HG02884 (cell line): ENCODE results near the gene CEP85L.
A peak's percentile ranks its signal among the peaks of the same experiment; 100 is the strongest.

ENCODE experiments used
- ATAC-seq: cut with Tn5 transposase; IDR thresholded peaks from one replicate; pipeline ENCODE4 v1.9.1; 2021; ENCODE audit warnings: mild to moderate bottlenecking, moderate library complexity; ENCODE audit not compliant: unreplicated experiment

CEP85L gene

GRCh38 chr6:118504611-118505010, 146.8 kb downstream of the CEP85L start:
- no peak for ATAC-seq

GRCh38 chr6:118502169-118502568, 149.2 kb downstream of the CEP85L start:
- no peak for ATAC-seq

DNA sequence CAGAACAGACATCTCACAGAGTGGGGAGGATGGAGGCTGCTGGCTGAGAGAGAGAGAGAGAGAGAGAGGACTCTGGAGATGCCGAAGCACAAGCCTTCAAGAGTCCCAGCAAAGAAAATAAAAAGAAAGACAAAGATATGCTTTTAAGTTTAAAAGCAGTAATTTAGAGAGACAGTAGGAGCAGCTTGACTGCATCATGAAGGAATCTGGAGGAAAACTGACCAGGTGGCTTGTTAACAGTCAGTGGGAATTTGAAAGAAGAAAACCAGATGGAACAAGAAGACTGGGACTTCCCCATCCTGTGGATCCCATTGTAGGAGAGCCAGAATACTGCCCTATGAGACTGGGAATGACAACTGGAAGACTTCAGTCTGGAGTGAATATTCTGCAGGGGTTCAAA, 149.6 kb downstream of the CEP85L start:
- ATAC-seq = no peak

GRCh38 chr6:118501099-118501498, 150.3 kb downstream of the CEP85L start:
- no peak for ATAC-seq

GRCh38 chr6:118500130-118501015, 151.0 kb downstream of the CEP85L start:
- no peak for ATAC-seq

- ATAC-seq = no peak
These were observed 155.7 kb downstream of the CEP85L start for GRCh38 chr6:118495485-118496280.

GRCh38 chr6:118494091-118494490, 157.3 kb downstream of the CEP85L start:
- no peak for ATAC-seq

- ATAC-seq = no peak
These were observed 161.4 kb downstream of the CEP85L start for GRCh38 chr6:118489990-118490389.

DNA sequence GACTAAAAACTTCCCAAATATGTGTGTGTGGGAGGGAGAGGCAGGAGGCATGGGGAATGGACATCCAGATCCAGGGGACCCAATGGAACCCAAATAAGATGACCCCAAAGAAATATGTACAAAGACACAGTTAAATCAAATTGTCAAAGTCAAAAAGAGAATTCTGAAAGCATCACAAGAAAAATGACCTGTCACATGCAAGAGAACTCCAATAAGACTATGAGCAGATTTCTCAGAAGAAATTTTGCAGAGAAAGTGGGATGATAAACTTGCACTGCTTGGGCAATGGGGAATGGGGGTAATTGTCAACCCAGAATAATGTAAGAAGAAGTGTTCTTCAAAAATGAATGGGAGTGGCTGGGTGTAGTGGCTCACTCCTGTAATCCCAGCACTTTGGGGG, 162.8 kb downstream of the CEP85L start:
- ATAC-seq = no peak

GRCh38 chr6:118485601-118486550, 165.5 kb downstream of the CEP85L start:
- peak; percentile 96 for ATAC-seq

GRCh38 chr6:118476551-118476950, 174.8 kb downstream of the CEP85L start:
- no peak for ATAC-seq

GRCh38 chr6:118473266-118473665, 178.1 kb downstream of the CEP85L start:
- no peak for ATAC-seq

GRCh38 chr6:118469468-118469867, 181.9 kb downstream of the CEP85L start:
- no peak for ATAC-seq

GRCh38 chr6:118468682-118469465, 182.5 kb downstream of the CEP85L start:
- no peak for ATAC-seq

DNA sequence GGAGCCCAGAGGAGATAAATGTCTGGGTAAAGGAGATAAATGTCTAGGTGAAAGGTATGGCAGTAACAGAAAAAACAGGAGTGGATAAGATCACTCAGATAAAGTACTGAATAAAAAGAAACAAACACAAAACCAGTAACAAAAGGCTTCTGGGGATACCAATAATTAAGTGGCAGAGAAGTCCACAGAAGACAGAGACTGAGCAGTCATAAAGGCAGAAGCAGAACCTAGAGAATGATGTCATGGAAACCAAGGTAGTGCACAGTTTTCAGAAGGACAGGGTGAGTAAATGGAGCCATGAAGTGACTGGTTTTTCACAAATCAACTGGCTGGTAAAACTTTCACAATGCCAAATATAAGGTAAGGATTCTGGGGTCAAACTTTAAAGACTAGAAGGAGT, 184.2 kb downstream of the CEP85L start:
- peak; percentile 86 for ATAC-seq

DNA sequence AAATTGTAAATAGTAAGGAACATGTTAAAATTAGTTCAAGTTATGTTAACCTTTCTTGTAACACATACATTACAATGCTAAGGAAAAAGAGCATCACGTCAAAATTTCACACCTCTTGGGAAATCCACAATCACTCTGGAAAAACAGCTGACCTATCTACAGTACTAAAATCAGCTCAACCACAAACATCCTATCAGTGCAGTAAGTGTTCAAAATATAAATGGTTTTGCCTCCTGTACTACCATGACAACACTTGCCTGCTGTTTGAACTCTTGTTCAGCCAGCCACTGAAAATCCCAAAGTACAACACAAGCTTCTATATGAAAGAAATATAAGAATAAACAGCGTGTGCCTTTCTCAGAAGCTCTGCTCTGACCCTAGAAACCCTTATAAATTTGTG, 186.8 kb downstream of the CEP85L start:
- no peak for ATAC-seq

DNA sequence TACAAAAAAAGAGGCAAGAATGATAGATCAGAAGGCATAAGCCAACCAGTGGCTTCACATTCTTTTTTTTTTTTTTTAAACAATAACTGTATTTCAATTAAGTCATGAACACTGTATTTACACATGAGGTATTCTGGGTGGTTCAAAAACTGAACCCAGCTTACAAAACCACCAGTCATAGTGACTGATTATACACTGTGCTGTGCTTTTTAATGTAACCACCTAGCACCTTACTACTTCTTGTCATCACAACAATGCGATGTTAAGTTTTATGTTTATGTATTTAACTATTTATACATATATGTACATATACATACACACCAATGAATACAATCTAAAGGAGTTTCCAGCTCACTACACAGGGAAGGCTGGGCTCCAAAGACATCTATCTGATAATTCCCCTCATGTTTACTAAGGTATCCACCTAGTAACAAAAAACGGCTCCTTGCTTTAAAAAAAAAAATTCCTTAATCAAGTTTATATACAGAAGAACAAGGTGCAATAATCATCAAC, 190.4 kb downstream of the CEP85L start:
- ATAC-seq = no peak

DNA sequence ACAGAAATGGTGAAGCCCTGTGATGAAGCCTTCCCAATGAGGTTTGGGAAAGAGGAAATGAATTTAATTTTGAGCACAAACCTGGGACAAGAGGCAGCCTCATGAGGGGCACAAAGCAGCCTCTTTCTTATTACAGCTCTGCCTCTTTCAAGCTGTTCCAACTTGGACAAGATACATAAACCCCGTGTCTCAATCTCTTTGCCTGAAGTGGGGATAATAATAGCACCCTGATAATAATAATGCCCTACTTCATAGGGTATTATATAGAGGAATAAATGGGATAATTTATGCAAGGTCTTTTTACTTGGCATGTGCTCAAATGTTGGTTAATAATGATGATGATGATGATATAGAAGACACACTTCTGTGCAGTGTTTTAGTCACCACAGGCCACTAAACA, 194.4 kb downstream of the CEP85L start:
- no peak for ATAC-seq

DNA sequence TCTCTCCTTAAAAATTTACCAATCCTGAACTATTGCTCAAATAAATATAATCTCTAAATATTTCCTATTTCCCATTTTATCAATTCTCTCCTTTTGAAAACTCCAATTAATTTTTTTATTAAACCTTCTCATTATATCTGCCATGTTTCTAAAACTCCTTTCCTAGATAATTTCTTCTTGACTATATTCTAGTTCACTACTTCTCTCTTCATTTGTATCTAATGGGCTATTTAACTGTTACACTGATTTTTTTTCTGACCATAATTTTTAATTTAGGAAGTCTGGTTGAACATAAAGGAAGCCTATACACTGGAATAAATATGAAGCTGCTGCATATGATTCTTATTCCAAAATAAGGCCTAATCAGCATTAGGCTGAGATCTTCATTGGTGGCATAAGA, 199.6 kb downstream of the CEP85L start:
- ATAC-seq = no peak

DNA sequence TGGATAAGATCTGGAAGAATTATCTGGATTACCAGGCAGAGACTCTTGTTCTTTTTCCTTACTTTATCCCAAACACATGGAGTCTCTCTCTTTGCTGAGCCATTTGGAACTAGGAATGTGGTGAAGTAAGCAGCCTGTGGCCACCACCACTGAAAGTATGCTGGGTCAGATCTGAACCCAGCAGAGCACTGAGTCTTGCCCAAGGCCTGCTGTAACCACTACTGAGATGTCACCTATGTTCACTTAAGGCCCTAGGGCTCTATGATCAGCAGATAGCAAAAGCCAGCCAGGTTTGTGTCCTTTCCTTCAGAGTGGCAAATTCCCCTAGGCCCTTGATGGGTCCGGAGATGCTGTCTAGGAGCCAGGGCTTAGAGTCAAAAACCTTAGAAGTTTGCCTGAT, 206.6 kb downstream of the CEP85L start:
- ATAC-seq = no peak
